GM03348 (cell line): ENCODE data around the gene MCM5.

Experiments
- DNase-seq: peaks from one replicate; pipeline ENCODE4 v3.0.0; 2012; ENCODE audit warnings: low spot score

Gene MCM5

GRCh38 chr22:35403356-35403755 lies 3.4 kb downstream of the MCM5 start:
- DNase-seq = no peak

- no peak for DNase-seq
Measured at GRCh38 chr22:35404176-35404575, 4.2 kb downstream of the MCM5 start.

- DNase-seq = no peak
Measured at GRCh38 chr22:35406443-35406842, 6.5 kb downstream of the MCM5 start.

GRCh38 chr22:35407362-35407761 lies 7.4 kb downstream of the MCM5 start:
- DNase-seq = no peak

GRCh38 chr22:35409783-35410662 lies 10.1 kb downstream of the MCM5 start:
- no peak for DNase-seq

GRCh38 chr22:35410663-35411034 lies 10.7 kb downstream of the MCM5 start:
- no peak for DNase-seq

GRCh38 chr22:35411102-35411501 lies 11.2 kb downstream of the MCM5 start:
- no peak for DNase-seq

GRCh38 chr22:35413624-35414023 lies 13.7 kb downstream of the MCM5 start:
- no peak for DNase-seq

GRCh38 chr22:35417606-35418005 lies 17.7 kb downstream of the MCM5 start:
- DNase-seq = no peak

GRCh38 chr22:35418088-35418487 lies 18.1 kb downstream of the MCM5 start:
- peak; percentile 53 for DNase-seq

- DNase-seq = no peak
Measured at GRCh38 chr22:35418731-35419130, 18.8 kb downstream of the MCM5 start.

GRCh38 chr22:35419756-35420155 lies 19.8 kb downstream of the MCM5 start:
- no peak for DNase-seq

GRCh38 chr22:35421121-35421520 lies 21.2 kb downstream of the MCM5 start:
- no peak for DNase-seq

- DNase-seq = no peak
Measured at GRCh38 chr22:35422145-35422544, 22.2 kb downstream of the MCM5 start.

GRCh38 chr22:35422936-35423335 lies 23.0 kb downstream of the MCM5 start:
- no peak for DNase-seq

GRCh38 chr22:35424081-35424480 lies 24.1 kb downstream of the MCM5 start:
- DNase-seq = no peak

- no peak for DNase-seq
Measured at GRCh38 chr22:35424761-35425160, 24.8 kb downstream of the MCM5 start.

- DNase-seq = no peak
Measured at GRCh38 chr22:35425546-35425945, 25.6 kb downstream of the MCM5 start.

- peak; percentile 40 for DNase-seq
Measured at GRCh38 chr22:35425971-35426800, 26.2 kb downstream of the MCM5 start.

GRCh38 chr22:35426801-35427140 lies 26.8 kb downstream of the MCM5 start:
- no peak for DNase-seq

- peak; percentile 99 for DNase-seq
Measured at GRCh38 chr22:35430897-35431322, 31.0 kb downstream of the MCM5 start.

GRCh38 chr22:35431483-35432227 lies 31.7 kb downstream of the MCM5 start:
- DNase-seq = no peak
